HG02973 (cell line): ENCODE data around the gene ADGRA3.
"Not testable (repeated sequence)": the region's sequence is repeated elsewhere in the genome, so short reads cannot be mapped to it uniquely, and the experiment has no call there.

ENCODE experiments used
- ATAC-seq: cut with Tn5 transposase; IDR thresholded peaks from one replicate; pipeline ENCODE4 v1.9.1; 2021; ENCODE audit warnings: moderate library complexity; ENCODE audit not compliant: unreplicated experiment

Gene ADGRA3

GRCh38 chr4:22384154-22384553, 131.7 kb downstream of the ADGRA3 start:
- no peak for ATAC-seq

GRCh38 chr4:22382216-22382615, 133.7 kb downstream of the ADGRA3 start:
- ATAC-seq: not testable (repeated sequence)

- no peak for ATAC-seq
These were observed 142.9 kb downstream of the ADGRA3 start for GRCh38 chr4:22372986-22373385.

- no peak for ATAC-seq
These were observed 145.8 kb downstream of the ADGRA3 start for GRCh38 chr4:22369901-22370562.

DNA sequence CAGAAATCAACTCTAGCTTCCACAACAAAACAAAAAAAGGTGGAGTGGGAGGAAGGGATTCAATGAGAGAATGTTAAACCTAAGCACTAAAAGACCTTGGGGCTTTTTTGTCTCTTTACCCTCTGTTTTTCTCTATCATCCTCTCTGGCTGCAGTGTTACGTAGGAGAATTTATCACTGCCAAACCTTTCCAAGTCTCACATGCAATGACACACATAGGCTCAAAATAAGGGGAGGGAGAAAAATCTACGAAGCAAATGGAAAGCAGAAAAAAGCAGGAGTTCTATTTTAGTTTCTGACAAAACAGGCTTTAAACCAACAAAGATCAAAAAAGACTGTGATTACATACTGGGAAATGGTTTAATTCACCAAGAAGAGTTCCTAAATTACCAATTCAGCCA, 152.1 kb downstream of the ADGRA3 start:
- ATAC-seq: no peak

GRCh38 chr4:22363036-22363435, 152.8 kb downstream of the ADGRA3 start:
- no peak for ATAC-seq

DNA sequence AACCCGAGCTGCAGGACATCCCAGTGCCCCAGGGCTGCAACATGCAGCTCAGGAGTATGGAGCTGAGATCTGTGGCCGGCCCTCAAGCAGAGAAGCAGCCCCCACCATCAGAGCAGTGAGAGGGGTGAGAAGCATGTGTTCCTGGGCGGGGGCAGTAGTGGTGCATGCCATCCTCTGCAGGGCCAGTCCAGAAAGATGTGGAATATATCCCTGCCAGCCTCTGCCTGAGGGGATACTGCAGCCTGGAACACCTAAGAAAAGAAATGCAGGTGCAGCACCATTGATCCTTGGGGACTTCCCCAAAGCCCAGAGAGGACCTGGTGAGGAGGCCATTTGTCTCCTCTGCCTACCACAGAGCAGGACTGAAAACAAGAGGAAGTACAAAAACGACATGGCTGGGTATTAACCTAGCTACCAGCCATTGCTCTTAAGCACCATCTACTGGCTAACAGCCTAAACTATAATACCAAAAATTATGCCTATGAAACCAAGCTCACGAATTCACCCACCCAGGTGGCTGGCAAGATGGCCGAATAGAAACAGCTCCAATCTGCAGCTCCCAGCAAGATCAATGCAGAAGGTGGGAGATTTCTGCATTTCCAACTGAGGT, 158.8 kb downstream of the ADGRA3 start:
- no peak for ATAC-seq

GRCh38 chr4:22348410-22348809, 167.5 kb downstream of the ADGRA3 start:
- no peak for ATAC-seq

DNA sequence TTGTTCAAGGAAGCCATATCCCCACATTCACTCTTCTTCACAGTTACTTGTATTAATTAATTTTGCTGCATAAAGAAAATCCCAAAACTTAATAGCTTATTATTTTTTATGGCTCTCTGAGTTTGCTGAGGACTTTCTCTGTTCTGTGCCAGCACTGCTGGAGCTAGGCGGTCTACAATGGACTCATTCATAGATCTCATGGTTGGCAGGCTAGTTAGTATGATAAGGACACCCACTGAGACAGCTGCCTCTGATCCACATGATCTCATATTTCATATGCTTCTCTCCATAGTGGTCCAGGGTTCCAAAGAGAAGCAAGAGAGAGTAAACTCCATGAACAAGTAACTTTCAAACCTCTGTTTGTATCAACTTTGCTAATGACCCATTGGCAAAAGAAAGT, 170.2 kb downstream of the ADGRA3 start:
- no peak for ATAC-seq

GRCh38 chr4:22345055-22345454, 170.8 kb downstream of the ADGRA3 start:
- ATAC-seq: no peak

GRCh38 chr4:22343606-22344005, 172.3 kb downstream of the ADGRA3 start:
- no peak for ATAC-seq

- ATAC-seq: no peak
These were observed 176.4 kb downstream of the ADGRA3 start for GRCh38 chr4:22339491-22339890.

- ATAC-seq: no peak
These were observed 177.1 kb downstream of the ADGRA3 start for GRCh38 chr4:22338796-22339195.
